A549 (cell line): ENCODE data around the gene ZNF549. TPM values are rescaled to one million over a fixed set of nuclear protein-coding genes. Genes with fewer than 3 reads are reported as not detected.
A peak's percentile ranks its signal among the peaks of the same experiment; 100 is the strongest.

ENCODE experiments used
- ATAC-seq, 2 experiments: fragments of 200-7000 bp in 1 of 2; fragments of >200 bp in 1 of 2; cut with Nextera tagmentation in 1 of 2; cut with Tn5 transposase in 1 of 2; 3 replicates each; pipeline versions ENCODE4 v1.8.0 to v1.9.1; 2018 to 2020; ENCODE audit warnings: mild to moderate bottlenecking in 1 of 2, moderate library complexity in 1 of 2
- CTCF ChIA-PET: fragments of 300-600 bp; sonication (Branson Sonifier 250); formaldehyde crosslinking; extraction: SDS; loops from one replicate; lab custom pipeline; 2021; ENCODE audit warnings: antibody characterized with exemption, inconsistent platforms; lab: Yijun Ruan, JAX
- POLR2A ChIA-PET: fragments of 350-600 bp; formaldehyde crosslinking; extraction: SDS; loops from one replicate; lab custom pipeline; 2021; ENCODE audit warnings: antibody characterized with exemption, inconsistent platforms; lab: Yijun Ruan, JAX
- DNase-seq, 2 experiments: peaks; one replicate each; pipeline versions ENCODE4 v3.0.0 to v3.0.0-alpha.2; 2011 to 2016; ENCODE audit warnings: low read depth in 1 of 2, low spot score in 1 of 2
- FAIRE-seq: peaks from 2 replicates; lab custom pipeline; 2011; peaks lifted over from hg19 to GRCh38; lab: Jason Lieb, UNC
- H3K27ac ChIP-seq, 2 experiments: fragments of >200 bp; sonication (Bioruptor Twin); formaldehyde crosslinking; 3 replicates each; pipeline ENCODE4 v1.5.1; 2016 to 2017
- H3K4me1 ChIP-seq: fragments of >200 bp; sonication (Bioruptor Twin); formaldehyde crosslinking; 3 replicates; pipeline ENCODE4 v1.6.1; 2016
- H3K4me2 ChIP-seq: fragments of >200 bp; sonication (Bioruptor Twin); formaldehyde crosslinking; 3 replicates; pipeline ENCODE4 v1.6.1; 2016
- H3K4me3 ChIP-seq: fragments of >200 bp; sonication (Bioruptor Twin); formaldehyde crosslinking; 3 replicates; pipeline ENCODE4 v1.5.1; 2016
- H3K9me3 ChIP-seq: fragments of >200 bp; sonication (Bioruptor Twin); formaldehyde crosslinking; 3 replicates; pipeline ENCODE4 v1.6.1; 2016
- ATOH8 ChIP-seq: fragments of 250-450 bp; sonication (Bioruptor Pico); IDR thresholded peaks from 2 replicates; pipeline ENCODE4 v1.5.0; 2020; ENCODE audit warnings: low read depth, mild to moderate bottlenecking, moderate library complexity
- EHF ChIP-seq: fragments of 250-450 bp; sonication (Bioruptor Pico); IDR thresholded peaks from 2 replicates; pipeline ENCODE4 v1.5.0; 2020; ENCODE audit warnings: mild to moderate bottlenecking
- FOSL2 ChIP-seq, 2 experiments: fragments of 450-650 bp in 1 of 2; fragments of >200 bp in 1 of 2; sonication (Bioruptor Twin) in 1 of 2; formaldehyde crosslinking; IDR thresholded peaks; 2 replicates each; pipeline versions ENCODE4 v1.5.0 to v1.6.1; 2016 to 2020; ENCODE audit warnings: mild to moderate bottlenecking in 1 of 2, moderate library complexity in 1 of 2
- HDAC2 ChIP-seq: fragments of 200-600 bp; sonication (generic); IDR thresholded peaks from 2 replicates; pipeline ENCODE4 v1.6.1; 2016
- HES2 ChIP-seq: fragments of >200 bp; sonication (Bioruptor Twin); formaldehyde crosslinking; IDR thresholded peaks from 2 replicates; pipeline ENCODE4 v1.6.1; 2016
- HEYL ChIP-seq: fragments of 250-450 bp; sonication (Bioruptor Pico); IDR thresholded peaks from 2 replicates; pipeline ENCODE4 v1.8.0; 2021; ENCODE audit warnings: mild to moderate bottlenecking, moderate library complexity
- HMGXB4 ChIP-seq: fragments of 250-450 bp; sonication (Bioruptor Pico); IDR thresholded peaks from 2 replicates; pipeline ENCODE4 v1.5.0; 2021; ENCODE audit warnings: mild to moderate bottlenecking, moderate library complexity, borderline replicate concordance
- JUN ChIP-seq, 2 experiments: fragments of >200 bp; sonication (Bioruptor Twin); formaldehyde crosslinking; IDR thresholded peaks; 2 replicates in 1 of 2; 3 replicates in 1 of 2; pipeline ENCODE4 v1.6.1; 2016 to 2017
- MAX ChIP-seq: IDR thresholded peaks from 2 replicates; pipeline ENCODE4 v1.6.1; 2012
- POLR2AphosphoS2 ChIP-seq: conservative IDR thresholded peaks from 2 replicates; pipeline ENCODE4 v1.6.1; 2012; ENCODE audit warnings: low read length, improper control_type of control experiment, inconsistent platforms
- RCOR1 ChIP-seq: fragments of 150-350 bp; IDR thresholded peaks from 2 replicates; pipeline ENCODE4 v1.6.1; 2014; ENCODE audit warnings: antibody characterized with exemption, low read length, low read depth
- REST ChIP-seq: fragments of 200-600 bp; sonication (generic); IDR thresholded peaks from 2 replicates; pipeline ENCODE4 v1.6.1; 2016; ENCODE audit warnings: antibody characterized with exemption, mild to moderate bottlenecking, moderate library complexity
- SMC3 ChIP-seq: fragments of >200 bp; sonication (Bioruptor Twin); formaldehyde crosslinking; IDR thresholded peaks from 3 replicates; pipeline ENCODE4 v1.6.1; 2018; ENCODE audit warnings: inconsistent platforms
- SREBF2 ChIP-seq: fragments of 450-650 bp; IDR thresholded peaks from 2 replicates; pipeline ENCODE4 v1.6.1; 2014; ENCODE audit warnings: mild to moderate bottlenecking, moderate library complexity
- TFCP2L1 ChIP-seq: fragments of 250-450 bp; sonication (Bioruptor Pico); IDR thresholded peaks from 2 replicates; pipeline ENCODE4 v1.5.0; 2021; ENCODE audit warnings: mild to moderate bottlenecking
- ZC3H11A ChIP-seq: fragments of 450-650 bp; IDR thresholded peaks from 2 replicates; pipeline ENCODE4 v1.6.1; 2014; ENCODE audit warnings: antibody characterized with exemption, mild to moderate bottlenecking
- ZSCAN20 ChIP-seq: fragments of 250-450 bp; sonication (Bioruptor Pico); IDR thresholded peaks from 2 replicates; pipeline ENCODE4 v1.8.0; 2022; ENCODE audit warnings: mild to moderate bottlenecking, moderate library complexity
- WGBS: methylation state at CpG from one replicate; pipeline ENCODE4 v1.1.6; 2017; ENCODE audit errors: missing lambda C conversion rate; 5-methylcytosine and 5-hydroxymethylcytosine counted together
- polyA plus RNA-seq, 4 experiments: library from polyadenylated mRNA; depleted of rRNA in 3 of 4; stranded (reverse); fragments of >200 nt; fragmentation: RNase III in 1 of 4; extraction: RNeasy Plus Mini Kit Qiagen cat#74134 plus additional on column Dnase treatment in 1 of 4; gene quantifications; 2 replicates in 3 of 4; 3 replicates in 1 of 4; pipeline ENCODE4 v1.2.3, GENCODE V29; 2011 to 2017

ZNF549 gene
- polyA plus RNA-seq, 2 of the 4 experiments (the other 2 are of a cell fraction), result 1.7 to 3.7 TPM

- TF ChIP-seq HES2, result no peak
- no peak for TF ChIP-seq REST
- TF ChIP-seq RCOR1, result no peak
- TF ChIP-seq TFCP2L1 (CRISPR knock-in tag), result no peak
- TF ChIP-seq JUN (IDR thresholded peaks at IDR 0.05), result peak in 1 of 2 experiments; percentile 42; a peak in 1 of 5 replicates
- TF ChIP-seq, all 56 proteins: peak for 7
Observed at GRCh38 chr19:57559404-57560025, 32.4 kb downstream of the ZNF549 start, which contains the start of gene ZNF550 (continued).

- WGBS, result 26% methylated on average over 14 of the region's 23 CpGs
- H3K4me2 ChIP-seq, result peak overlapping the region; percentile 80
- DNase-seq, result no peak
- H3K4me1 ChIP-seq, result no peaks in the 10 kb centered on the region
- no peak overlapping the region for H3K27ac ChIP-seq
- POLR2A ChIA-PET, result no interaction called here
- no peak for TF ChIP-seq SMC3
- TF ChIP-seq REST, result no peak
- TF ChIP-seq POLR2AphosphoS2, result no peak
- no peak for TF ChIP-seq TFCP2L1 (CRISPR knock-in tag)
- no peak for TF ChIP-seq ZC3H11A
- TF ChIP-seq ZSCAN20 (CRISPR knock-in tag), result no peak
- no peak for TF ChIP-seq JUN (IDR thresholded peaks at IDR 0.05)
- no peak for TF ChIP-seq SREBF2
- TF ChIP-seq MAX, result no peak
- no peak for TF ChIP-seq ATOH8 (CRISPR knock-in tag)
- no peak for TF ChIP-seq HEYL (CRISPR knock-in tag)
- no peak for TF ChIP-seq FOSL2 (IDR thresholded peaks at IDR 0.05)
- TF ChIP-seq FOSL2 (CRISPR knock-in tag; IDR thresholded peaks at IDR 0.05), result no peak
- no peak for TF ChIP-seq HMGXB4 (CRISPR knock-in tag)
- TF ChIP-seq EHF, result no peak
- TF ChIP-seq HDAC2, result no peak
- TF ChIP-seq, all 56 proteins: peak for 0
- peak; percentile 9 to 23; a peak in 4 of 6 replicates for ATAC-seq
- peak overlapping the region; percentile 86 for H3K4me3 ChIP-seq
- peaks cover 92% of the 10 kb centered on the region for H3K9me3 ChIP-seq
- CTCF ChIA-PET, result interaction anchor here (0.7 kb wide), 1 partner anchor 58 kb away, joined by 3 read pairs; no protein-coding TSS in a partner anchor
- FAIRE-seq, result no peak
Observed at GRCh38 chr19:57560049-57560491, 32.9 kb downstream of the ZNF549 start.
